ENCODE measurements around the gene RAPH1. TPM values are rescaled to one million over a fixed set of nuclear protein-coding genes. Genes with fewer than 3 reads are reported as not detected.

Gene RAPH1
- polyA plus RNA-seq, 1 donor (not counting 4 experiments of a cell fraction or from before 2014, with no cell fraction given), result 2.9 TPM

DNA sequence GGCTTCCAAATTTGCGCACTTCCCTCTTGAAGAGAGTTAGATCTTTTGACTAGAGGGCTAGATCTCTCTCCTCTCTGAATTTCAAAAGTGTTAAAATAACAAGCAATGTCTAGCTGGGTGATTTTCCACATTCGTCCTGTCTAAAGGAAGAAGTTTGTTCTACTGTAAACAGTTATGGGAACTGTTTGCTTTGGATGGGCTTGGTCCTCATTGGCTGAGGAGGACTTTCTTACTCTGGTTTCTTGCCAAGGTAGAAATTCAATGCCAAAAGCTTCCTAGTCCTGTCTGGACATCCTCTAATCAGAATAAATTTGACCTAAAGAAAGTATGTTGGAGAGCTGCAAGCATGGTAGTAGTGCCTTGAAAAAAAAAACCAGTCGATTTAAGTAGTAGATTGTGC, 47.4 kb upstream of the RAPH1 start:
- no peak overlapping the region for H3K4me2 ChIP-seq (ENCODE audit: control insufficient read depth, extremely low read depth, insufficient read depth, low read depth, low read length)
- no peaks in the 10 kb centered on the region for H3K9me3 ChIP-seq (ENCODE audit: control insufficient read depth, low read depth, low read length)
- TF ChIP-seq, protein P1, sequence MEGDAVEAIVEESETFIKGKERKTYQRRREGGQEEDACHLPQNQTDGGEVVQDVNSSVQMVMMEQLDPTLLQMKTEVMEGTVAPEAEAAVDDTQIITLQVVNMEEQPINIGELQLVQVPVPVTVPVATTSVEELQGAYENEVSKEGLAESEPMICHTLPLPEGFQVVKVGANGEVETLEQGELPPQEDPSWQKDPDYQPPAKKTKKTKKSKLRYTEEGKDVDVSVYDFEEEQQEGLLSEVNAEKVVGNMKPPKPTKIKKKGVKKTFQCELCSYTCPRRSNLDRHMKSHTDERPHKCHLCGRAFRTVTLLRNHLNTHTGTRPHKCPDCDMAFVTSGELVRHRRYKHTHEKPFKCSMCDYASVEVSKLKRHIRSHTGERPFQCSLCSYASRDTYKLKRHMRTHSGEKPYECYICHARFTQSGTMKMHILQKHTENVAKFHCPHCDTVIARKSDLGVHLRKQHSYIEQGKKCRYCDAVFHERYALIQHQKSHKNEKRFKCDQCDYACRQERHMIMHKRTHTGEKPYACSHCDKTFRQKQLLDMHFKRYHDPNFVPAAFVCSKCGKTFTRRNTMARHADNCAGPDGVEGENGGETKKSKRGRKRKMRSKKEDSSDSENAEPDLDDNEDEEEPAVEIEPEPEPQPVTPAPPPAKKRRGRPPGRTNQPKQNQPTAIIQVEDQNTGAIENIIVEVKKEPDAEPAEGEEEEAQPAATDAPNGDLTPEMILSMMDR (optimal IDR thresholded peaks at IDR 0.05 in 1 of 3, IDR thresholded peaks at IDR 0.05 in 1 of 3, conservative IDR thresholded peaks at IDR 0.05 in 1 of 3; ENCODE audit: extremely low read depth in 1 of 3, insufficient read depth in 2 of 3, low read length in 3 of 3), result no peak
- TF ChIP-seq EZH2 (IDR thresholded peaks at IDR 0.05; ENCODE audit: low read length), result no peak
- no peak for FAIRE-seq
- no peak overlapping the region for H2AFZ ChIP-seq (ENCODE audit: control insufficient read depth, low read length)
- no peaks in the 10 kb centered on the region for H3K36me3 ChIP-seq (ENCODE audit: control insufficient read depth in 2 of 2, extremely low read depth in 1 of 2, insufficient read depth in 2 of 2, low read length in 2 of 2)
- no peak overlapping the region for H3K27ac ChIP-seq (ENCODE audit: control insufficient read depth, insufficient read depth, low read length)
- dilution Hi-C loops (cut with MboI; ENCODE audit: extremely low pct_ligation_motif_present, low sequenced_read_pairs), result no loop called here
- no peaks in the 10 kb centered on the region for H4K20me1 ChIP-seq (ENCODE audit: control insufficient read depth, extremely low read depth, insufficient read depth, low read length)
- H3K79me2 ChIP-seq (ENCODE audit: control insufficient read depth, insufficient read depth, low read length), result no peaks in the 10 kb centered on the region
- no peaks in the 10 kb centered on the region for H3K27me3 ChIP-seq (ENCODE audit: control insufficient read depth, extremely low read depth, insufficient read depth, low read length)
- no peak overlapping the region for H3K4me3 ChIP-seq (ENCODE audit: control insufficient read depth in 2 of 3, extremely low read depth in 1 of 3, insufficient read depth in 2 of 3, low read depth in 1 of 3, low read length in 3 of 3)
- no peaks in the 10 kb centered on the region for H3K9me1 ChIP-seq (ENCODE audit: control insufficient read depth, extremely low read depth, insufficient read depth, low read length)
- H3K9ac ChIP-seq (ENCODE audit: control insufficient read depth, extremely low read depth, insufficient read depth, low read length), result no peak overlapping the region
- H3K4me1 ChIP-seq (ENCODE audit: control insufficient read depth, extremely low read depth, insufficient read depth, low read length), result peaks cover 39% of the 10 kb centered on the region
- no peak for DNase-seq (ENCODE audit: low read depth, low spot score)

DNA sequence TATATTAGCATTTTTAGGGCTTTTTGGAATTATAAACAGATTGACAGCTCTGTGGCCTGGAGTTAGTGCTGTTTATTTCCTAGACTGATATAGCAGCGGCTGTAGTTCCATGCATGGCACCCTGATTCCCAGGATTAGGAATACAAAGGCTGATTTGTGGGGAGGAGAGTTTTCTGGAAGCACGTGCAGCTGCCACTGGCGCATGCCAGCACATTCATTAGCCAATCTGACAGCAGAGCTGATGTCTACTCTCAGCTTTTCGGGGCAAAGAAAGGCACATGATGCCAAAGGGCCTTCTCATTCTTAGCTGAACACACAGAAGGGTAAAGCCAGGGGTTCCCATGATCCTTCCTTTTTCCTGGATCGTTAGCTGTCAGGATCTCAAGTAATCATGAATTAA, 45.7 kb upstream of the RAPH1 start:
- no peaks in the 10 kb centered on the region for H3K79me2 ChIP-seq (ENCODE audit: control insufficient read depth, insufficient read depth, low read length)
- no peak overlapping the region for H3K4me2 ChIP-seq (ENCODE audit: control insufficient read depth, extremely low read depth, insufficient read depth, low read depth, low read length)
- FAIRE-seq (no peak), DNase-seq (ENCODE audit: low read depth, low spot score) (no peak)
- no peaks in the 10 kb centered on the region for H4K20me1 ChIP-seq (ENCODE audit: control insufficient read depth, extremely low read depth, insufficient read depth, low read length)
- no peaks in the 10 kb centered on the region for H3K9me1 ChIP-seq (ENCODE audit: control insufficient read depth, extremely low read depth, insufficient read depth, low read length)
- H3K27ac ChIP-seq (ENCODE audit: control insufficient read depth, insufficient read depth, low read length), result no peak overlapping the region
- H3K27me3 ChIP-seq (ENCODE audit: control insufficient read depth, extremely low read depth, insufficient read depth, low read length), result no peaks in the 10 kb centered on the region
- H3K4me1 ChIP-seq (ENCODE audit: control insufficient read depth, extremely low read depth, insufficient read depth, low read length), result peaks cover 30% of the 10 kb centered on the region
- TF ChIP-seq, protein P1 (optimal IDR thresholded peaks at IDR 0.05 in 1 of 3, IDR thresholded peaks at IDR 0.05 in 1 of 3, conservative IDR thresholded peaks at IDR 0.05 in 1 of 3; ENCODE audit: extremely low read depth in 1 of 3, insufficient read depth in 2 of 3, low read length in 3 of 3), result no peak
- no peak for TF ChIP-seq EZH2 (IDR thresholded peaks at IDR 0.05; ENCODE audit: low read length)
- dilution Hi-C loops (cut with MboI; ENCODE audit: extremely low pct_ligation_motif_present, low sequenced_read_pairs), result no loop called here
- H3K36me3 ChIP-seq (ENCODE audit: control insufficient read depth in 2 of 2, extremely low read depth in 1 of 2, insufficient read depth in 2 of 2, low read length in 2 of 2), result no peaks in the 10 kb centered on the region
- no peak overlapping the region for H3K4me3 ChIP-seq (ENCODE audit: control insufficient read depth in 2 of 3, extremely low read depth in 1 of 3, insufficient read depth in 2 of 3, low read depth in 1 of 3, low read length in 3 of 3)
- H3K9me3 ChIP-seq (ENCODE audit: control insufficient read depth, low read depth, low read length), result no peaks in the 10 kb centered on the region
- H2AFZ ChIP-seq (ENCODE audit: control insufficient read depth, low read length), result peak overlapping the region; percentile 4
- no peak overlapping the region for H3K9ac ChIP-seq (ENCODE audit: control insufficient read depth, extremely low read depth, insufficient read depth, low read length)
